ENCODE measurements around the gene ULK3. TPM values are rescaled to one million over a fixed set of nuclear protein-coding genes. Genes with fewer than 3 reads are reported as not detected.

The ULK3 gene
- total RNA-seq, 1 experiment from 2014 or later = 48.4 TPM

GRCh38 chr15:74809242-74809641, 33.7 kb downstream of the ULK3 start:
- Histone ChIP-seq H2AFZ (ENCODE audit: low read depth, low read length, poor library complexity, severe bottlenecking) (no peak overlapping the region), H3K9me2 (ENCODE audit: insufficient read depth) (no peaks in the 10 kb centered on the region), H3K79me2 (ENCODE audit: insufficient read depth, low read length) (no peaks in the 10 kb centered on the region), H3K9me3 (ENCODE audit: control insufficient read depth in 1 of 2, insufficient read depth in 1 of 2, low read depth in 1 of 2, low read length in 2 of 2) (no peaks in the 10 kb centered on the region), H3K4me3 (replicated peaks in 1 of 2; ENCODE audit: low read depth in 1 of 2, low read length in 2 of 2) (no peak overlapping the region), H4K20me1 (ENCODE audit: insufficient read depth) (no peaks in the 10 kb centered on the region), H3K4me1 (ENCODE audit: control insufficient read depth in 1 of 2, insufficient read depth in 2 of 2, low read length in 2 of 2) (peaks cover 7 to 27% of the 10 kb centered on the region in 2 experiments; a peak in 3 of 4 replicates), H3K36me3 (ENCODE audit: control insufficient read depth in 1 of 2, insufficient read depth in 2 of 2, low read length in 2 of 2) (peaks cover 0 to under 1% of the 10 kb centered on the region in 2 experiments; a peak in 1 of 4 replicates), H3K4me2 (ENCODE audit: low read length) (no peak overlapping the region), H3K27me3 (ENCODE audit: insufficient read depth, low read length) (no peaks in the 10 kb centered on the region), H3K27ac (ENCODE audit: low read depth, low read length) (no peak overlapping the region), H3K9ac (ENCODE audit: low read length) (no peak overlapping the region)
- ChIA-PET POLR2A (no interaction called here), CTCF (no interaction called here), RAD21 (ENCODE audit: low non-redundant PET in 1 of 2, low total read pairs in 2 of 2, uncharacterized antibody in 2 of 2, unreplicated experiment in 2 of 2) (no interaction called here)
- DNase-seq (ENCODE audit: low read depth, low spot score) = no peak
- no peak for ATAC-seq
- TF ChIP-seq SP1 (IDR thresholded peaks at IDR 0.05; ENCODE audit: low read depth) = no peak
- TF ChIP-seq CTCF (IDR thresholded peaks at IDR 0.05 in 2 of 3, conservative IDR thresholded peaks at IDR 0.05 in 1 of 3; ENCODE audit: borderline replicate concordance in 1 of 3, insufficient read depth in 1 of 3, low read depth in 2 of 3, low read length in 2 of 3) = peak in 1 of 3 experiments; percentile 7; a peak in 1 of 6 replicates
- intact Hi-C loops (cut with micrococcal nuclease) = no loop called here
- no TSS peak for BruUV-seq (replicated peaks)

- TF ChIP-seq CTCF (IDR thresholded peaks at IDR 0.05 in 2 of 3, conservative IDR thresholded peaks at IDR 0.05 in 1 of 3; ENCODE audit: borderline replicate concordance in 1 of 3, insufficient read depth in 1 of 3, low read depth in 2 of 3, low read length in 2 of 3) (peak in 2 of 3 experiments; percentile 32 to 41; a peak in 3 of 6 replicates), EGR1 (IDR thresholded peaks at IDR 0.05; ENCODE audit: low read depth) (no peak)
- CTCF ChIA-PET = interaction anchor here (1.3 kb wide), 1 partner anchor 40 kb away, joined by 3 read pairs; no protein-coding TSS in a partner anchor
- Histone ChIP-seq H3K27me3 (ENCODE audit: insufficient read depth, low read length) (no peaks in the 10 kb centered on the region), H3K27ac (ENCODE audit: low read depth, low read length) (no peak overlapping the region), H3K9ac (ENCODE audit: low read length) (no peak overlapping the region), H3K9me2 (ENCODE audit: insufficient read depth) (no peaks in the 10 kb centered on the region), H3K4me1 (ENCODE audit: control insufficient read depth in 1 of 2, insufficient read depth in 2 of 2, low read length in 2 of 2) (peaks cover 7 to 26% of the 10 kb centered on the region in 2 experiments; a peak in 3 of 4 replicates), H2AFZ (ENCODE audit: low read depth, low read length, poor library complexity, severe bottlenecking) (no peak overlapping the region), H4K20me1 (ENCODE audit: insufficient read depth) (no peaks in the 10 kb centered on the region), H3K4me3 (replicated peaks in 1 of 2; ENCODE audit: low read depth in 1 of 2, low read length in 2 of 2) (no peak overlapping the region), H3K36me3 (ENCODE audit: control insufficient read depth in 1 of 2, insufficient read depth in 2 of 2, low read length in 2 of 2) (peaks cover 0 to 4% of the 10 kb centered on the region in 2 experiments; a peak in 2 of 4 replicates), H3K4me2 (ENCODE audit: low read length) (peak overlapping the region; percentile 35; the same call in 1 of the 2 replicates), H3K9me3 (ENCODE audit: control insufficient read depth in 1 of 2, insufficient read depth in 1 of 2, low read depth in 1 of 2, low read length in 2 of 2) (no peaks in the 10 kb centered on the region), H3K79me2 (ENCODE audit: insufficient read depth, low read length) (no peaks in the 10 kb centered on the region)
- no TSS peak for BruUV-seq (replicated peaks)
- POLR2A ChIA-PET = no interaction called here
- intact Hi-C loops (cut with micrococcal nuclease) = no loop called here
- no peak for DNase-seq (ENCODE audit: low read depth, low spot score)
- peak; percentile 59; the same call in 1 of the 2 replicates for ATAC-seq
- RAD21 ChIA-PET (ENCODE audit: low non-redundant PET in 1 of 2, low total read pairs in 2 of 2, uncharacterized antibody in 2 of 2, unreplicated experiment in 2 of 2) = no interaction called here
These were observed 34.1 kb downstream of the ULK3 start for GRCh38 chr15:74808840-74809229.
